H7 (cell line): ENCODE data around the gene YES1. TPM values are rescaled to one million over a fixed set of nuclear protein-coding genes. Genes with fewer than 3 reads are reported as not detected.

Source experiments
- DNase-seq: peaks from one replicate; pipeline ENCODE4 v3.0.0; 2012
- H3K27me3 ChIP-seq: 2 replicates; pipeline ENCODE4 v1.6.0; 2011; ENCODE audit warnings: mild to moderate bottlenecking, low read length; ENCODE audit not compliant: control insufficient read depth, insufficient read depth
- H3K36me3 ChIP-seq: replicated peaks from 2 replicates; pipeline ENCODE4 v1.5.1; 2011; ENCODE audit warnings: low read length; ENCODE audit not compliant: control insufficient read depth, insufficient read depth
- H3K4me3 ChIP-seq: 2 replicates; pipeline ENCODE4 v1.5.1; 2011; ENCODE audit warnings: low read depth, mild to moderate bottlenecking, control low read depth, low read length, moderate library complexity; ENCODE audit not compliant: insufficient read depth
- total RNA-seq: library from RNA; depleted of rRNA; stranded (reverse); fragments of >200 nt; shearing (Covaris generic); gene quantifications from 2 replicates; pipeline ENCODE4 v1.2.3, GENCODE V29; 2014; rRNA removed

YES1 gene
- total RNA-seq = 69.4 and 101 TPM in 2 replicates

DNA sequence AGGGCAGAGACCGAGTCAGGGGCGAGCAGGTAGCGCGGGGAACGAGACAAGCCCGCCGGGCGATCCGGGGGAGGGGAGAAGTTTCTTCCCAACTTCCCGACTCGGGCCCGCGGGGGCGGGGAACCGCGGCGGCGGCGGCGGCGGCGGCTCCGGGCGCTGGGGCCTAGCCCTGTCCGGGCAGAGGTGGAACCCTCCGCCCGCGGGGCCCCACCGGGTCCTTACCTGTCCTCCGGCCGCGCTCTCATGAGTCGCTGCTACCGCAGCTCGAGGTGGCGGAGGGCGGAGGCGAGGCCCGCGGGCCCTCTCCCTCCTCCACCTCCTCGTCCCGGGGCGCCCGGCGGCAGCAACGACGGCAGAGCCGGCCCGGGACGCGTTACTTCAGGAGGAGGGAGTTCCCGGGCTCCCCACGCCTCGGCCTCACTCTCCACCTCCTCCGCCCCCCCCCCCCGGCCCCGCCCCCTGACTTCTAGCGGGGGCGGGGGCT, at the start of gene YES1:
TSS of gene YES1 (minus strand) at position 351 of the 484 bp plus-strand sequence. CDS start 55,415 bp downstream, outside the sequence.
- Histone ChIP-seq H3K4me3 (peak within 1 kb of the TSS; percentile 80), H3K36me3 (no peaks in the 10 kb centered on the region), H3K27me3 (no peaks in the 10 kb centered on the region)
- no peak for DNase-seq

DNA sequence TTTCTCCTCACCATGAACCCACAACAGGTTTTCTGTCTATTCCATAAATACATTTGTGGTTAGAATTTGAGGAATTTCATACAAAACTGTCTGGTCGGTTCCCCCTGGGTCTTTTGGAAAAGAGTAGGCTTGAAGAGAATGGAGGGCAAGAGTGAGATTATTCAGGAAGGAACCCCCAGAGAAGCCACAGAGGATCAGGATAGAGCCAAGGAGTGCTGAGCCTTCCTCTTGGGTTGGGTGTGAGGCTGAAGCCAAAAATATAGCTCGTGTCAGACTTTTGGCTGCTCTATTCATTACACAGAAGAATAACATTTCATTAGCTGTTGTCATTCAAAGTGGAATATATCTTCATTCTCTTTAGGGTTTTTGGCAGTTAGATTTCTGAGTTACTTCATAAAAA, 45.9 kb upstream of the YES1 start:
- Histone ChIP-seq H3K4me3 (no peak overlapping the region), H3K36me3 (no peaks in the 10 kb centered on the region), H3K27me3 (no peaks in the 10 kb centered on the region)
- DNase-seq = no peak

DNA sequence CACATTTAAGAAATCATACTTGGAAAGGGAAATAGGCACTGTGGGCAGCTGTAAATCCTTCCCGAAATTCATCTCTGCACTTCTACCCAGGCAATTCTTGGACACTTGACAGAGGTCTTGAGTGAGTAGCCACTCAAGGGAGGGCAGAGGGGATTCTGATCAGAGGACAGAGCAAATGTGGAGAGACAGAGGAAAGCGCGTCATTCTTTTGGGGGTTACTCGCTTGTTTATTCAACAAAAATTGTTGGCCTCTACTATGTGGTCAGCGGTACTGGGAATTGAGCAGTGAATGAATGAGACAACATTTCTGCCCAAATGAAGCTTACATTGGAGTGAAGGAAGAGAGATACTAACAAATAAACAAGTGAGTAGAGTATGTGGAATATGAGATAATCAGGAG, 41.4 kb upstream of the YES1 start:
- DNase-seq = no peak
- H3K27me3 ChIP-seq = no peaks in the 10 kb centered on the region
- no peaks in the 10 kb centered on the region for H3K36me3 ChIP-seq
- H3K4me3 ChIP-seq = no peak overlapping the region

DNA sequence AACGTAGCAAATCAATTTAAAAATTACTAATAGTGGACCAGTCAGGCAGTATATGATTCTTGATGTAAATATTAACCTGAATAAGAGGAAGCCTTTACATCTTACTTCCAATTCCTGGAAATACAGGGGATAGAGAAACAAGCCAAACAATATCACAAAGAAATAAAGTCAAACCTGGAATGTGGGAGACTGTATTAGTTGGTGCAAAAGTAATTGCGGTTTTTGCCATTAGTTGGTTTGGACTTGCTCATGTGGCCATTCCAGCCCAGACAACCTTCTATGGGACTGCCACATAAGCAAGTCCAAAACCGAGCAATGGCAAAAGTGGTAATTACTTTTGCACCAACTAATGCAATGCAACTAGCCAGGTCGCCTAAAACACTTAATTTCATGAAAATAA, 38.9 kb upstream of the YES1 start:
- Histone ChIP-seq H3K4me3 (no peak overlapping the region), H3K27me3 (no peaks in the 10 kb centered on the region), H3K36me3 (no peaks in the 10 kb centered on the region)
- no peak for DNase-seq

DNA sequence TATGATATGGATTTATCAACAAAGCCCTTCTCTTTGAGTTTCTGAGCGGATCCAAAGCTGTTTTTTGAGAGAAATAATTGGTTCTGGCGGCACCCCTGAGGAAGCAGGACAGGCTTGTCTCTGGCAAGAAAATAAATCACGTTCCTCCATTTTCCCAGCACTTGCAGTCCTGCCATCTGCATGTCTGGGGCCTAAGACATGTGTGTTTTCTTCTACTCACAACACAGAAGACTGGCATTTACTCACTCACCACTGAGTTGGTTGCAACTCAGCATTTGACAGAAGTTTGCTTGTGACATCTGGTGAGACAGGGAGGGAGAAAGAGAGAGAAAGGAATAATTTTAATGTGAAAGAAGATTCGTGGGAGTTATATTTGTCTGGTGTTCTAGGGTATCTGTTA, 37.0 kb upstream of the YES1 start:
- Histone ChIP-seq H3K27me3 (no peaks in the 10 kb centered on the region), H3K4me3 (no peak overlapping the region), H3K36me3 (no peaks in the 10 kb centered on the region)
- no peak for DNase-seq

DNA sequence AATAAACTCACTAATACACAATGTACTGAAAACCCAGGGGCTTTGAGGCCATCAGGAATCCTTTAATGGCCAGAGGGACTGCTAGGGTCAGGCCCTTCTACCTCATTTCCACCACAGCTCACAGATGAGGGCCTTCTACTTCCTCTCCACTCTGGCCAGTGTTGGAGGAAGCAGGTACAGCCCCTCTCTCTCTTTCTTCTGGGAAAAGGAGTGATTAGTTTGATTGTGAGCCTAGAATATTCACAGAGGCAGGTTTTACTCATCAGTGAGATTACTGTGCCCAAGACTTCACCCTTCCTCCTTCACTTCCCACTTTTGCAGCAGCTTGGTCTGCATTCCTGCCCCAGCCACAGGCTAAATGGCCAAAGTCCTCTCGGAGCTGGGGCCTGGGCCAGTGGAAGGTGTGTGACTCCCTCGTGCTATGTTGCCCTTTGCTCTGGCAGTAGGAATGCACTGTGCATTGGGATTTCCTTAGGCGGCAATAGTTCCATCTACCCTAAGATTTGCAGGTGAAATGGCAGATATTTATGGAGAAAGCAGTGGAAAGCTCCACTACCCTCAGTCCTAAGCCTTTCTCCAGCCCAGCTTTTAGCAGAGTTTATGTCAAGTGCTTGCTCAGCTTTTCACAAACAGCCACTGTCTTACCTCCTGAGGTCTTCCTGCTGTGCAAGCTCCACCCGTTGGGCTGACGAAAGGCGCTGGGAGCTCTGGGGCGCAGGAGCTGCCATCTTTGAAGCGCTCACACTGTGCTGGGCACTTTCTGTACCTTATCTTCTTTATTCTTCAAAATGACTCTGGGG, 36.2 kb upstream of the YES1 start:
- Histone ChIP-seq H3K4me3 (no peak overlapping the region), H3K27me3 (no peaks in the 10 kb centered on the region), H3K36me3 (no peaks in the 10 kb centered on the region)
- DNase-seq = no peak

DNA sequence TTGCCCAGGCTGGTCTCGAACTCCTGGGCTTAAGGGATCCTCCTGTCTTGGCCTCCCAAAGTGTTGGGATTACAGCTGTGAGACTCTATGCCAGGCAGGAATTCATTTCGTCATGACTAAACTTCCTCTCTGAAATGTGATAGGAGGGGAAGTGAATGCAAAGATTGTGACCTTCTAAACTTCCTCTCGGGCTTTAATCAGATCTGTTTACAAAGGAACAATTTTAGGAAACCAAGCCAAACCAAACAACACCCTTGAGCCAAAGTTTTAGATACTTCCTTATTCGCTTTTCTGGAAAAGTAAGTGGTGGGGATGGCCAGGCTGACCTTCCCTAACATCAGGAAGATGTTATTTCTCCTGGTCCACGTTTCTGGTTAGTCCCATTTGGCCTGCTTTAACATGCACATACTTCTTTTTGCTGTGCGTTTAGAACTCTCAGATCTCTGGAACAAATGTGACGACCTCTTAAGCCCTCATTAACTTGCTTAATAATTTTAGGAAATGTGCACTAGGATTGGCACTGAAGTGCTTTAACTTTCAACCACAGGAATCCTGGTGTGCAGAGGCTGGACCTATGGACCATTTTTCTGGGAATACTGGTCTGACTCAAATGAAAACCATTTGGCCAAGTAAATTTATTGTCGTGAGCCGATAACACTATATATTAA, 33.2 kb upstream of the YES1 start:
- DNase-seq = no peak
- no peaks in the 10 kb centered on the region for H3K36me3 ChIP-seq
- H3K27me3 ChIP-seq = peaks cover 12% of the 10 kb centered on the region
- H3K4me3 ChIP-seq = no peak overlapping the region

DNA sequence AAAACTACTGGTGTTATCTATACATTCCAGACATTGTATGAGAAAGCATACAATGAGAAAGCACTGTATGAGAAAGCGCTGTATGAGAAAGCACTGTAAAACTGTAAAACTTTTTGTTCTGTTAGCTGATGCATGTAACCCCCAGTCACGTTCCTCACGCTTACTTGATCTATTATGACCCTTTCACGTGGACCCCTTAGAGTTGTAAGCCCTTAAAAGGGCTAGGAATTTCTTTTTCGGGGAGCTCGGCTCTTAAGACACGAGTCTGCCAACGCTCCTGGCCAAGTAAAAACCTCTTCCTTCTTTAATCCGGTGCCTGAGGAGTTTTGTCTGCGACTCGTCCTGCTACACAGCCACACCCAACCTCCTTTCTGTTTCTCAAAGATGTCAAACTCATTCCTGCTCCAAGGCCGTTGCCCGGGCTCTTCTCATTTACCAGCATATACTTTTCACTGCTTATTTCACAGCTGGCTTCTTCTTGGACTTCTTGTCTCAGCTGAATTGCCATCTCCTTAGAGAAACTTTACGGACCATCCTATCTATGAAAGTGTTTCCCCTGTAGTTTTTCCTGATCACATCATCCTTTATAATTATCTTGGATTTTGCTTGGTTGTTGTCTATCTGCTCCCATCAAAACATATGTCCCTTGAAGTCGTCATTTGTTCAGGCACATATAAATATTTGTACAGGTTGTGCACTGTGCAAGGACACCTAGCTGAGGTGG, 29.8 kb upstream of the YES1 start:
- Histone ChIP-seq H3K27me3 (peaks cover 32% of the 10 kb centered on the region), H3K4me3 (no peak overlapping the region), H3K36me3 (no peaks in the 10 kb centered on the region)
- DNase-seq = no peak

DNA sequence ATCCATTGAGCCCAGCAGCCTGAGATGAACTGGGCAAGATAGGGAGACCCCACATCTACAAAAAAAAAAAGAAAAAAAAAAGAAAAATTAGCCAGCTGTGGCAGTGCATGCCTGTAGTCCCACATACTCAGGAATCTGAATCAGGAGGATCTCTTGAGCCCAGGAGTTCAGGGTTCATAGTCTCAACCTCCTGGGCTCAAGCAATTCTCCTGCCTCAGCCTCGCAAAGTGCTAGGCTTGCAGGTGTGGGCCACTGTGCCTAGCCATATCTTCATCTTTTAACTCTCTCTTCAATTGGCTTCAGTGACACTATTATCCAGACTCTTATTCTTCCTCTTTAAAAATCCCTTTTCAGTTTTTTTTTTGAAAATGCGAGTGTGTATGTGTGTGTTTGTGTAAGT, 28.5 kb upstream of the YES1 start:
- no peak for DNase-seq
- peaks cover 32% of the 10 kb centered on the region for H3K27me3 ChIP-seq
- no peaks in the 10 kb centered on the region for H3K36me3 ChIP-seq
- H3K4me3 ChIP-seq = no peak overlapping the region

DNA sequence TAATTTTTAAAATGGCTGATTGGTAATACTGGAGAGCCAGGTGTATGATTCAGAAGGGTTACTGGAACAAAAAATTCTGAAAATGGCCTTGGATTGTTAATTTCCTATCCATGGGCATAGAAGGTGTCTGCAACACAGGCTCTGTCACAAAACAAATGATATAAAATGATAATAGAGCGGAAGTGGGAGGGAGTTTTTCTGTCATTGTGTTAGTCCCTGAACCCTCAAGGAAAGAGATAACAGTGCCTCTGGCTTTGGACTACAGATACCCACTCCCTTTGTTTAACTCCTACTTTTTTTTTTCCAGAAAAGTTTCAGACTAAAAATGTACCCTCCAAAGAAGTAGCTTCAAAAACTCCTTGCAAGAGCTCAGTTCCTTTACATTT, 28.0 kb upstream of the YES1 start:
- Histone ChIP-seq H3K4me3 (no peak overlapping the region), H3K36me3 (no peaks in the 10 kb centered on the region), H3K27me3 (peaks cover 32% of the 10 kb centered on the region)
- DNase-seq = no peak

DNA sequence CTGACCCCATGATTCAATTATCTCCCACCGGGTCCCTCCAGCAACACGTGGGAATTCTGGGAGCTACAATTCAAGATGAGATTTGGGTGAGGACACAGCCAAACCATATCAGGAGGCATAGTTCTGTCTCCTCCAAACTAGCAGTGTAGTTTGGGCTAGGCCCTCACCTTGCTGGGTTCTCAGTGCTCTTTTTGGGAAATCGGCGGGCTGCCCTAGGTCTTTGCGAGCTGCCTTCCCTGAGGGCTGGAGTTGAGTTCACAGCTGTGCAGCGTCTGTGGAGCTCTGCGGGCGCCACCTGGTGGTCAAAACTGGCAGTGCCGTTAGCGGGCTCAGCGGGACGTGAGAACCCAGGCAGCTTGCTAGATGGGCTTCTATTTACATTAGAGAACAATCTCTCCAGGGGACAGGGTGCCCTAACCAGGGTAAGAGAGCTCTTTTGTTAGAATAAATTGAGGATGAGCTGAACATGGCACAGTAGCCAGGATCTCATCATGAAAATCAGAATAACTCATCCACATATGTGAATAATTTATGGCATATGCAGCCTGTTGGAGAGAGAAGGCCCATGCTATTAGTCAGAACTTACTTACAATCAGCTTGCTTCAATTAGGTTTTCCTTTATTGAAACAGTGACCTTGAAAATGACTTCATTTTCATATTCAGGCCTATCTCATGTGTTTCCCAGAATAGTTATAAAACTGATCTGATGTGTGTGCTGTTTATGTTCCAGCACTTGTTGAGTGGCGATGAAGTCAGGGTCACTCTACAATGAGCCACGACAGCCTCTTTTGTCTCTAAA, 27.4 kb upstream of the YES1 start:
- Histone ChIP-seq H3K27me3 (peaks cover 32% of the 10 kb centered on the region), H3K36me3 (no peaks in the 10 kb centered on the region), H3K4me3 (no peak overlapping the region)
- peak; percentile 84 for DNase-seq

DNA sequence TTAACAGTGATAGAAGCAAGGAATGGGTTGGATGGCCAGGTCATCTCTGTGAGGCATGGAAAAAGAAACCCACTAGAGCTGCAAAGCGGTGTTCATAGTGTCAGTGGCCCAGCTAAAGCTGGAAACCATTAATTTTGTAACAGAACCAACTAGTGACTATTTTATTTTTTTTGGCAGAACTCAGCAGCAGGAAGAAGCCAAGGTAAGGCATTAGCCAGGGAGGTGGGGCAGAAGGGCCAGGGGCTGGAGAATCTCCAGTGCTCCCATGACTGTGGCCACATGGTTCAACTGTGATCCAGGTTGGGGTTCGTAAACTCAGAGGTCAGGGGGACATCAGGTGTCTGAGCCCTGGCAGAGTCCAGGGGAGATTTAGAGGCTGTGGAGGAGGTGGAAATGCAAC, 25.9 kb upstream of the YES1 start:
- Histone ChIP-seq H3K4me3 (no peak overlapping the region), H3K36me3 (no peaks in the 10 kb centered on the region), H3K27me3 (peaks cover 32% of the 10 kb centered on the region)
- no peak for DNase-seq

DNA sequence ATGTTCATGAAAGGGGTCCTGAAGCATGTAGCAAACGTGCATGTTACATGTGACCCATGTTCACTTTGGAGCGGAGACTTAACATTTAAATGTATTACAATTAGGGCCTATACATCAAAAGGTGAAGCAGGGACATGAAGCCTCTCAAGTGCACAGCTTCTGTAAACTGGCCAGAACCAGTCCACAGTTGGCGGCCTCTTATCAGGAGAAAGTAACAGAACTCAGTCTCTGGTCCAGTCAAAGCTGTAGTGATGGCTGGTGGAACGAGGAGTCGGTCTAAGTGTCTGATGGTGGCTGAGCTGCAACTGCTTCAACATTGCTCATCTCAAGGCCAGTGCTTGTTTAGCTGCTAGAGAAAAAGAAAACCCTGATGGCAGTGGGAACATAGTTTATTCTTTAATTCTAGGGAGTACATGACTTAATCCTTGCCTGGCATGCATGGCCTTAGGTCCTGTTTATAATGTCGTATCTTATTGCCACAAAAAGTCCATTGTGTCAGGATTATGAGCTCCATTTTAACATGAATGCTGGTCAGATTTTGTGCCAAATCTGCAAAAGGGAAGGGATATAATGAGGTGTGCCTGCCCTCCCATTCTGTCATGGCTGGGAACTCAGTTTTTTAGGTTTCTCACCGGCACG, 22.2 kb upstream of the YES1 start:
- H3K4me3 ChIP-seq = no peak overlapping the region
- DNase-seq = no peak
- H3K36me3 ChIP-seq = no peaks in the 10 kb centered on the region
- H3K27me3 ChIP-seq = peaks cover 12% of the 10 kb centered on the region

DNA sequence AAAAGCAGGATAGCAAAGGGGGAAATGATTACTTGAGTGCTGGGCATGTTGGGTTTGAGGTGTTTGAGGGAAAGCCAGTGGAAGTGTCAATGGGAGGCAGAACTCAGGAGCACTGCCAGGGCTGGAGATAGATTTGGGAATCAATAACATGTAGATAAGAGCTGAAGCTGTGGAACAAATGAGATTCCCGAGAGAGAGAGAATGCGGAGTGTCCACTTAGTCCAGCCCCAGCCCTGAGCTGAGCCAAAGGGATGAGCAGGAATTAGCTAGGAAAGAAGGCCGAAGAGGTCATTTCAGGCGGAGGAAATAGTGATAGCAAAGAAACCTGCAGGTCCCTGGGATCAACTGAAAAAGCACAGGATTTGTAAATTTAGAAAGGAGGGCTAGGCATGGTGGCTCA, 21.2 kb upstream of the YES1 start:
- no peaks in the 10 kb centered on the region for H3K36me3 ChIP-seq
- no peak for DNase-seq
- no peak overlapping the region for H3K4me3 ChIP-seq
- H3K27me3 ChIP-seq = peaks cover 6% of the 10 kb centered on the region
